SJSA1 (cell line): ENCODE measurements around the gene AGBL1. TPM values are rescaled to one million over a fixed set of nuclear protein-coding genes. Genes with fewer than 3 reads are reported as not detected.

ENCODE experiments used
- DNase-seq, 2 experiments: peaks; one replicate each; pipeline ENCODE4 v3.0.0-alpha.2; 2015 to 2020; ENCODE audit warnings: low spot score in 2 of 2, low read depth in 1 of 2
- H3K27ac ChIP-seq: fragments of 250-450 bp; sonication (Bioruptor Pico); 2 replicates; pipeline ENCODE4 v1.5.1; 2020; ENCODE audit warnings: mild to moderate bottlenecking, moderate library complexity
- H3K27me3 ChIP-seq: fragments of 250-450 bp; sonication (Bioruptor Pico); replicated peaks from 2 replicates; pipeline ENCODE4 v1.5.1; 2020; ENCODE audit warnings: mild to moderate bottlenecking, moderate library complexity
- H3K36me3 ChIP-seq: fragments of 250-450 bp; sonication (Bioruptor Pico); 2 replicates; pipeline ENCODE4 v1.5.1; 2020; ENCODE audit warnings: mild to moderate bottlenecking
- H3K4me1 ChIP-seq: fragments of 250-450 bp; sonication (Bioruptor Pico); replicated peaks from 2 replicates; pipeline ENCODE4 v1.6.1; 2021; ENCODE audit warnings: mild to moderate bottlenecking
- H3K4me3 ChIP-seq: fragments of 250-450 bp; sonication (Bioruptor Pico); 2 replicates; pipeline ENCODE4 v1.5.1; 2020; ENCODE audit warnings: mild to moderate bottlenecking
- H3K9me3 ChIP-seq: fragments of 250-450 bp; sonication (Bioruptor Pico); replicated peaks from 2 replicates; pipeline ENCODE4 v1.5.1; 2020; ENCODE audit warnings: mild to moderate bottlenecking
- total RNA-seq: library from RNA; depleted of rRNA; stranded (reverse); fragments of >200 nt; shearing (Covaris generic); gene quantifications from 2 replicates; pipeline ENCODE4 v1.2.3, GENCODE V29; 2014

AGBL1 gene
- total RNA-seq, 1 experiment from 2014 or later: not detected

DNA sequence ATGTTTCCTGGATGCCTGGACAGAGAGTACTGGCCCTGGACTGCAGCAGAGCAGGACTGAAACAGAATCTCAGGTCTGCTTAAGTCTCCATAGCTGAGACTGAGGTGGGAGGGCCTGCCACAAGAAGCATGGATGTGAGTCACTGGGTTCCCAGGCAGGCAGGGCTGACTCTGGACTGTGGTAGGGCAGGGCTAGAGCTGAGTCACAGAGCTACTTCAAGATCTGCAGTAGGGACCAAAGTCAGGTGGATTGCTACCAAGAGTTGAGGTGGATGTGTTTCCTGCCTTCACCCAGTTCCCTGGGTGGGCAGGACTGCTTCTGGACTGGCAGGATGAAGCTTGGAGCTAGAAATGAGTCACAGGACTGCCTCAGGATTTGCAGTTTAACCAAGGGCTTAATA lies 282.9 kb downstream of the AGBL1 start:
- H3K27me3 ChIP-seq: no peaks in the 10 kb centered on the region
- no peak overlapping the region for H3K27ac ChIP-seq
- H3K4me1 ChIP-seq: no peaks in the 10 kb centered on the region
- H3K4me3 ChIP-seq: no peak overlapping the region
- no peaks in the 10 kb centered on the region for H3K9me3 ChIP-seq
- no peak for DNase-seq
- H3K36me3 ChIP-seq: no peaks in the 10 kb centered on the region

DNA sequence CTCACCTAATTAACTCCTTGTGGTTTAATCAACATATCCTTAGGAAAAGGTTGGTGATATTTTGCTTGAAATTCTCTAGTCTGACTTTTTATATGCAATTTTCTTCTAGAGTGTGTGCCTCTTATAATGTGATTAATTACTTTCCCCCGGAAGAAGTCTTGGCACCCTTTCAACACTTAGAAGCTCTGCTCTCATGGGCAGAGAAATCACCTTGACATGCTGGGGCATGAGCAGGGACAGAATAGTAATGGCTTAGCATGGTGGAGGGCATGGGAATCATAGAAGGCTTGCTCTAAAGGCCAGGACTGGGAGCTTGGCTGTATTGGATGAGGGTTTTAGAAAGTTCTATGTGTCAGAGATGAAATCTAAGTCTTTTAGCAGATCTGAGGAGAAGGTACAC lies 293.5 kb downstream of the AGBL1 start:
- Histone ChIP-seq H3K36me3 (no peaks in the 10 kb centered on the region), H3K4me1 (no peaks in the 10 kb centered on the region), H3K4me3 (no peak overlapping the region), H3K9me3 (no peaks in the 10 kb centered on the region), H3K27me3 (no peaks in the 10 kb centered on the region), H3K27ac (no peak overlapping the region)
- no peak for DNase-seq

- no peak overlapping the region for H3K27ac ChIP-seq
- no peak for DNase-seq
- H3K9me3 ChIP-seq: no peaks in the 10 kb centered on the region
- H3K4me3 ChIP-seq: no peak overlapping the region
- H3K27me3 ChIP-seq: no peaks in the 10 kb centered on the region
- H3K36me3 ChIP-seq: no peaks in the 10 kb centered on the region
- H3K4me1 ChIP-seq: no peaks in the 10 kb centered on the region
Observed at GRCh38 chr15:86375733-86376280, 296.1 kb downstream of the AGBL1 start.

DNA sequence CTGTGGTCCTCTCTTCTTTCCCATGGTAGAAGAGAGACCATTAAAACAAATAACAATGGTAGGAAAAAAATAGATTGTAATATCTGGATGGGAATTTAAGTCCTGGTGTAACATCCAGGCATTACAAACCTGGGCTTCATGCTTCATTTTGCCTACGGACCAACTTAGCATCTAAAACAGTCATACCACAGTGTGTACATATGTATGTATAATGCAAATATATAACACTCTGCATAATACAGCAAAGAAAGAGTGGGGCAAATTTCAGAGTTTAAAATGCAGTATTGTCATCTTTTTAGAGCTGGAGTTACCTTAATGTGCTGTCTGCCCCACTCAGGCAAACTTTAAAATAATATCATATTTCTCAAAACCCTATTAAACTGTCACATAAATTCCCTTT lies 298.2 kb downstream of the AGBL1 start:
- Histone ChIP-seq H3K27ac (no peak overlapping the region), H3K27me3 (no peaks in the 10 kb centered on the region), H3K4me3 (no peak overlapping the region), H3K9me3 (no peaks in the 10 kb centered on the region), H3K36me3 (no peaks in the 10 kb centered on the region), H3K4me1 (no peaks in the 10 kb centered on the region)
- DNase-seq: no peak

- H3K9me3 ChIP-seq: no peaks in the 10 kb centered on the region
- H3K27me3 ChIP-seq: no peaks in the 10 kb centered on the region
- no peak for DNase-seq
- H3K36me3 ChIP-seq: no peaks in the 10 kb centered on the region
- H3K27ac ChIP-seq: no peak overlapping the region
- H3K4me1 ChIP-seq: no peaks in the 10 kb centered on the region
- no peak overlapping the region for H3K4me3 ChIP-seq
Observed at GRCh38 chr15:86382341-86382740, 302.7 kb downstream of the AGBL1 start.

GRCh38 chr15:86383611-86384010 lies 303.9 kb downstream of the AGBL1 start:
- H3K27me3 ChIP-seq: no peaks in the 10 kb centered on the region
- no peak overlapping the region for H3K27ac ChIP-seq
- DNase-seq: no peak
- no peak overlapping the region for H3K4me3 ChIP-seq
- H3K4me1 ChIP-seq: no peaks in the 10 kb centered on the region
- no peaks in the 10 kb centered on the region for H3K36me3 ChIP-seq
- no peaks in the 10 kb centered on the region for H3K9me3 ChIP-seq

DNA sequence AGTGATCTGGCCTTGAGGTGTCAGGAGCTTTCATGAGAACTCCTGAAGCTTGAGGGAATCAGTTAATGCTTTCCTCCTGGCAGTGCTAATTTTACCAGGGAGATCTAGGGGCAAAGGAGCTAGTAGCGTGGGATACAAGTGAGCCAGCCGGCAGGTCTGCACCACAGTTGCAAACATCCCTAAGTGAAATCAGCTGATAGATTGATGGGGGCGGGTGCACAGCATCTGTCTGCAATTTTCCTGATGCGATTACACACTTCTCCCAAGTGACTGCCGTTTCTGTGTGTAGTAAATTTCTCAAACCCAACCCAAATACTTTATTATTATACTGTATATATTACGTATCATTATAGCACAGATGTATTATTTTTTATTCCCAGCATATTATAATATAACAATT lies 304.5 kb downstream of the AGBL1 start:
- H3K4me3 ChIP-seq: no peak overlapping the region
- H3K36me3 ChIP-seq: no peaks in the 10 kb centered on the region
- H3K9me3 ChIP-seq: no peaks in the 10 kb centered on the region
- no peaks in the 10 kb centered on the region for H3K27me3 ChIP-seq
- H3K27ac ChIP-seq: no peak overlapping the region
- DNase-seq: no peak
- H3K4me1 ChIP-seq: no peaks in the 10 kb centered on the region

GRCh38 chr15:86392296-86392695 lies 312.6 kb downstream of the AGBL1 start:
- no peaks in the 10 kb centered on the region for H3K27me3 ChIP-seq
- H3K36me3 ChIP-seq: no peaks in the 10 kb centered on the region
- H3K4me3 ChIP-seq: no peak overlapping the region
- H3K27ac ChIP-seq: no peak overlapping the region
- no peaks in the 10 kb centered on the region for H3K4me1 ChIP-seq
- H3K9me3 ChIP-seq: no peaks in the 10 kb centered on the region; the same call in 1 of the 2 replicates
- no peak for DNase-seq

DNA sequence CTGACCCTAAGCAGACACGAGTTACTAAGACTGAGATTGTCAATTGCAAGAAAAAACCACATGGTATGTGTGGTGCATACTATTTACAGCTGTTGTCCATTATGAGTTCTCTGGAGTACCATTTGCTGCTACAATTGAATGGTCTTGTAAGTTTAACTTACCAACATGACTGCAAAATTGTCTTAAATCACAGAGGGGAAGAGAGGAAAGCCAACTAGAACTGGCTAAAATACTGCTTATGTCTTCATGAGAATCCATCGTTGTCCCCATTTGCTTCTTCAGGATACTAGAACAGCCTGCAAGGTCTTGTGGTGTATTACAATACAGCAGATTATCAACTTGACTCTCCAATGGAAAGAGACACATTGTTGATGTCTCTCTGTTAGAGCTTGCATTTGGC lies 313.2 kb downstream of the AGBL1 start:
- Histone ChIP-seq H3K27me3 (no peaks in the 10 kb centered on the region), H3K9me3 (no peaks in the 10 kb centered on the region; the same call in 1 of the 2 replicates), H3K27ac (no peak overlapping the region), H3K4me1 (no peaks in the 10 kb centered on the region), H3K4me3 (no peak overlapping the region), H3K36me3 (no peaks in the 10 kb centered on the region)
- DNase-seq: no peak

DNA sequence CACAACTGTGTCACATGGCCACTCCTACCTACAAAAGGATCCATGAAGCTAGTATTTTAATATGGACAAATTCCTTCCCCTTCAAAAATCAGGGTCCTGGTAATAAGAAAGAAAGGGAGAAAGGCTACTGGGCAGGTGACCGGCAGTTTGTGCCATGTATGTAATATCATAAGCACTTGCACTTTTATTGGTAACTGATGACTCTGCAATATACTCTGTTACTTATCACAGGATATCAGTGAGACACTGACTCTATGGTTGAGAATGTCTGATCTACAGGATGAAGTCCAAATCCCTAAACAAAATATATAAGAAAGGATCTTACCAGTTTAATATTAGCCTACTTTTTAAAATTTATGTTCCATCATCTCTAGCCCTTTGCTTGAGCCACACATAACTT lies 315.2 kb downstream of the AGBL1 start:
- H3K9me3 ChIP-seq: no peaks in the 10 kb centered on the region; the same call in 1 of the 2 replicates
- H3K4me3 ChIP-seq: no peak overlapping the region
- DNase-seq: no peak
- H3K27ac ChIP-seq: no peak overlapping the region
- H3K4me1 ChIP-seq: no peaks in the 10 kb centered on the region
- no peaks in the 10 kb centered on the region for H3K36me3 ChIP-seq
- H3K27me3 ChIP-seq: no peaks in the 10 kb centered on the region

DNA sequence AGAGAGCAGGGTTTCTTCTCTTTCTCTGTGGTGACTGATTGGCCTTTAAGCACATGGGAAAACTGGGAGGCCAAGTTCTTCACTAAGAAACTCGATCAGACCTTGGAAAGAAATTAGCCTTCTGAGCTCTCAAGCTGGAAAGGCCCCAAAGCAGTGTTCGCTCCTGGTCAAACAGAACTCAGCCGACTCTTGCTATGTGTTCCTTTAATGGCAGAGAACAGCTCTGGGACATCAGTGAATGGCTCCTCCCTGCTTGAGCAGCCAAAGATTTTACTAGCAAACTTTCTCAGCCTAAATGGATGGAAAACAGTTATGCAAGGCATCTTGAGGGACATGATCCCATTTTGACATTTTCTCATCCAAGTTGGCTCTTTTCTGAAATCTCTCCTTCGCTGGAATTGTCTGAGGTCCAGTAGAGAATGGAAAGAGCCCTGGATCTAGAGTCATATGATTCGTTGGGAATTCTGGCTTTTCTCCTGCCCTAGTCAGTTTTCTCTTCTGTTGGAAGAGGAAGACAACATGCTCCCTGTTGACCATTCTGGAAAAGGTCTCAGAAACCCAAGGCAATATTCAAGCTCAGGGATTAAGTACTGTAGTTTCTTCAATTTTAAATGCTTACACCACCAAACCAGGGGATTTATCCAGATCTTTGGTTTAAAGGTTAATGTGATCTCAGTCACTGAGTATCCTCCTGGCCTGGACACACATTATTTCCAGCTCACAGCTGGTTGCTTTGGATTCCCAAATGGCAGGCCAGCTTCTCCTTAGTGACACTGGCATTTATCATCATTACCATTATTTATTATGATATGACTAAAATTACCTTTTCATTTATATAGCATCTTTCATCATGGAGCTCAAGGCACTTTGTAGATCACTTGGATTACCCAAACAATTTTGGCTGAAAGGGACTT lies 319.6 kb downstream of the AGBL1 start:
- Histone ChIP-seq H3K27ac (no peak overlapping the region), H3K4me1 (no peaks in the 10 kb centered on the region), H3K4me3 (no peak overlapping the region), H3K9me3 (no peaks in the 10 kb centered on the region; the same call in 1 of the 2 replicates), H3K27me3 (no peaks in the 10 kb centered on the region), H3K36me3 (no peaks in the 10 kb centered on the region)
- DNase-seq: no peak

DNA sequence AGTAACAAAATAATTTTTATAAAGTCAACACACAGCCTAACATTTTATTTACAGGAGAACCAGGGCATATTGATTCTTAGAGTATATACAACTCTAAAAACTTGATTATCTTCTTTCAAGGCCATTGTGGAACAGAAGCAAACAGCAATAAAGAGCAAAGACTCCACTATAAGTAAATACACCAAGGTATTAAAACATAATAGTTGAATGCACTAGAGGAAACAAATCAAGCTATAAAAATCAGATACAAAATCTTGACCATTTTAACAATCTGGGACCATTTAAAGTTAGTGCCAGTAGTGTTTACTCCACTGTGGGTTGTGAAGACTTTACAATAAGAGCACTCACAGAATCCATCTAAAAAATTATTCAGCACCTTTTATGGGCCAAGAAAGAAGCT lies 323.6 kb downstream of the AGBL1 start:
- DNase-seq: no peak
- Histone ChIP-seq H3K4me1 (no peaks in the 10 kb centered on the region), H3K36me3 (no peaks in the 10 kb centered on the region), H3K9me3 (no peaks in the 10 kb centered on the region), H3K4me3 (no peak overlapping the region), H3K27me3 (no peaks in the 10 kb centered on the region), H3K27ac (no peak overlapping the region)

DNA sequence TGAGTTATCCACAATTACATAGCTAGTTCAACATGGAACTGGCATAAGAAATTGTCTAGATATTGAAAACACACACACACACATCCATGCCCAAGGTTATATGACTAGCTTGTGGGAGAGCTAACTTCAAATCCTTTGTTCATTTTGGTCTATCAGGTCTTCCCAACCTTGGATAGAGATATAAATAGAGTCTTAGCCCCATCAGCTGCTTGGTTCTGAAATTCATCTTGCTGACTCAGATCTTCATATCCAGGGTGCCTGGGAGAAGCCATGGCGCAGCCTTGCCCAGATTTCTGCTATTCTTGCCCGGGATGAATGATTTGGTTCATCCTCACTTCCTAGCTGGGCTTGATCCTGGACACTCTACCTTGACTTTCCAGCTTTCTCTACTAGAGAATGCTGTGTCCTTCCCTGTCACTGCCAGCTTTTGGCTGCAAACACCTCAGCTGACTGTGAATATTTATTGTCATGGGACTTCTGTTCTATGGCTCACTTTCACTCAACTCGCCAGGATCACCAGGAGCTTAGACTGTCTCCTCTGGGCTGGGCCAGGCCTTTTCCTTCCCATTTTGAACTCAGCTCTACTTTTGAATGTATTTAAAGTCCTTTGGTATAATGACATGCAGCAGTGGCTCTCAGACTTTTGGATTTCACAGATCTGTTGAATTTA lies 324.4 kb downstream of the AGBL1 start:
- no peak overlapping the region for H3K4me3 ChIP-seq
- no peaks in the 10 kb centered on the region for H3K9me3 ChIP-seq
- no peaks in the 10 kb centered on the region for H3K4me1 ChIP-seq
- H3K27me3 ChIP-seq: no peaks in the 10 kb centered on the region
- no peaks in the 10 kb centered on the region for H3K36me3 ChIP-seq
- H3K27ac ChIP-seq: no peak overlapping the region
- DNase-seq: no peak

DNA sequence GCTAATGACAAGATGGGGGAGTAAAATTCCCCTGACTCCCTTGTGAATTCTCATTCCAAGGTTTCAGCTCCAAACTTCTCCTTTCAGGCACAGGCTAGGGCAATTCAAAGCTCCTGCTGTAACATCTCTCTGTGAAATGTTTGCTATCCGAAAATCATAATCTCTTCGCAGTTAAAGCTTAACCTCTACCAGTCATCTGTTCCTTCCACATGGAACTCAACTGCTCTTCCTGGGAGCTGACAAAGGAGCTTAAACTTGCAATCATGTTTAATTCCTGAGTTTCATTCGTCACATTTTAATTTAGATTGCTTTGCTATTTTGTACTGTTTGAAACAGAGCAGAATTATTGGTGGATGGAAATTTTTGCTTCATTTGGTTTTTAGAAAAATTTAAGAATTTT lies 328.6 kb downstream of the AGBL1 start:
- DNase-seq: no peak
- Histone ChIP-seq H3K36me3 (no peaks in the 10 kb centered on the region), H3K27ac (no peak overlapping the region), H3K4me1 (no peaks in the 10 kb centered on the region), H3K4me3 (no peak overlapping the region), H3K9me3 (no peaks in the 10 kb centered on the region), H3K27me3 (no peaks in the 10 kb centered on the region)
